Measurements from ENCODE around the gene MIGA2. TPM values are rescaled to one million over a fixed set of nuclear protein-coding genes. Genes with fewer than 3 reads are reported as not detected.

Gene MIGA2
- total and polyA plus RNA-seq, 2 of the 8 experiments (the other 6 are each of a cell fraction or from before 2014, with no cell fraction given), result 24.6 to 39.0 TPM

GRCh38 chr9:129014608-129015007 lies 21.8 kb upstream of the MIGA2 start:
- Histone ChIP-seq H3K79me2 (ENCODE audit: control insufficient read depth in 1 of 2, insufficient read depth in 2 of 2, low read length in 2 of 2) (no peaks in the 10 kb centered on the region), H2BK120ac (replicated peaks; ENCODE audit: low read depth, low read length) (no peak overlapping the region), H3K27me3 (replicated peaks in 1 of 4; ENCODE audit: control insufficient read depth in 3 of 4, extremely low read depth in 1 of 4, insufficient read depth in 3 of 4, low read length in 3 of 4) (no peaks in the 10 kb centered on the region), H4K20me1 (replicated peaks in 1 of 2; ENCODE audit: control insufficient read depth in 1 of 2, insufficient read depth in 2 of 2, low read length in 2 of 2) (peaks cover 0 to 10% of the 10 kb centered on the region in 2 experiments), H3K23me2 (ENCODE audit: low read depth, low read length) (no peaks in the 10 kb centered on the region), H3K14ac (ENCODE audit: insufficient read length) (no peak overlapping the region), H2BK5ac (ENCODE audit: low read depth, low read length) (no peak overlapping the region), H4K91ac (replicated peaks; ENCODE audit: insufficient read length, low read length) (no peak overlapping the region), H3K4me1 (replicated peaks in 1 of 4; ENCODE audit: control insufficient read depth in 3 of 4, insufficient read depth in 4 of 4, low read length in 3 of 4) (no peaks in the 10 kb centered on the region), H2BK15ac (ENCODE audit: low read length) (no peak overlapping the region), H3K18ac (ENCODE audit: extremely low read depth, low read length) (no peak overlapping the region), H3K36me3 (ENCODE audit: control insufficient read depth in 2 of 4, insufficient read depth in 4 of 4, low read length in 3 of 4) (peaks cover 6 to 39% (median 18%) of the 10 kb centered on the region in 4 experiments; a peak in 7 of 8 replicates), H3K27ac (ENCODE audit: low read depth, low read length) (no peak overlapping the region), H3K4me3 (ENCODE audit: extremely low read depth in 1 of 4, insufficient read depth in 2 of 4, low read depth in 3 of 4, low read length in 4 of 4) (no peak overlapping the region), H3K4me2 (ENCODE audit: insufficient read depth in 1 of 2, low read depth in 2 of 2, low read length in 2 of 2) (no peak overlapping the region), H3K79me1 (ENCODE audit: low read depth, low read length) (peaks cover 2% of the 10 kb centered on the region; the same call in 1 of the 2 replicates), H2BK20ac (ENCODE audit: low read length) (no peak overlapping the region), H3K23ac (ENCODE audit: insufficient read length) (no peak overlapping the region), H3K56ac (replicated peaks; ENCODE audit: insufficient read length, low read depth, low read length) (no peak overlapping the region), H2AFZ (ENCODE audit: low read length) (no peak overlapping the region), H4K5ac (ENCODE audit: insufficient read length, low read depth, low read length) (no peak overlapping the region), H2BK12ac (ENCODE audit: low read depth, low read length) (no peak overlapping the region), H3K4ac (replicated peaks; ENCODE audit: insufficient read length, low read depth, low read length) (no peak overlapping the region), H3K9ac (replicated peaks in 1 of 4; ENCODE audit: extremely low read depth in 1 of 4, low read depth in 3 of 4, low read length in 3 of 4) (no peak overlapping the region), H4K8ac (ENCODE audit: extremely low read depth, insufficient read depth, low read length) (no peak overlapping the region), H2AK5ac (ENCODE audit: low read depth, low read length) (no peak overlapping the region), H3K9me3 (ENCODE audit: insufficient read depth in 2 of 2, low read depth in 1 of 2, low read length in 1 of 2) (no peaks in the 10 kb centered on the region)
- POLR2A ChIA-PET (ENCODE audit: partially characterized antibody), result interaction anchor here (0.9 to 5.6 kb wide), 2 partner anchors 11 to 15 kb away, joined by 3 to 41 read pairs; no protein-coding TSS in a partner anchor
- DNase-seq (ENCODE audit: low read depth in 1 of 2, low spot score in 2 of 2), result no peak
- FAIRE-seq, result no peak
- WGBS, 2 experiments (ENCODE audit: extremely low coverage in 1 of 2, insufficient coverage in 1 of 2, insufficient read length in 1 of 2, insufficient replicate concordance in 2 of 2, low coverage in 1 of 2, low lambda C conversion rate in 2 of 2, missing lambda C conversion rate in 1 of 2), result 96% methylated on average over 8 of the region's 8 CpGs; no CpG with 5 or more reads in 1 of the 2 experiments
- CTCF ChIA-PET (ENCODE audit: partially characterized antibody), result interaction anchor here (1.7 to 1.8 kb wide), 2 partner anchors 8 to 11 kb away, joined by 6 to 7 read pairs; no protein-coding TSS in a partner anchor
- peak; percentile 28; the same call in 1 of the 2 replicates for TF ChIP-seq CEBPB (IDR thresholded peaks at IDR 0.05; ENCODE audit: low read depth, low read length)
- no peak for TF ChIP-seq CTCF (IDR thresholded peaks at IDR 0.05; ENCODE audit: control extremely low read depth in 1 of 3, insufficient read depth in 1 of 3, low read depth in 1 of 3, low read length in 3 of 3)
- no peak for TF ChIP-seq SAP30 (IDR thresholded peaks at IDR 0.05; ENCODE audit: insufficient read depth, insufficient replicate concordance, low read length)
- TF ChIP-seq EP300 (IDR thresholded peaks at IDR 0.05; ENCODE audit: borderline replicate concordance in 1 of 2, low read depth in 2 of 2, low read length in 2 of 2), result no peak
- no peak for TF ChIP-seq TAF7 (optimal IDR thresholded peaks at IDR 0.05; ENCODE audit: borderline replicate concordance, low read depth, low read length)
- no peak for TF ChIP-seq USF2 (IDR thresholded peaks at IDR 0.05; ENCODE audit: low read length)
- no peak for TF ChIP-seq CTBP2 (IDR thresholded peaks at IDR 0.05; ENCODE audit: borderline replicate concordance, insufficient read depth, insufficient read length, low read length)
- no peak for TF ChIP-seq TCF12 (IDR thresholded peaks at IDR 0.05; ENCODE audit: low read depth, low read length)

Measured in H1 (cell line).